OCI-M2 (cell line): Measurements from ENCODE around the gene TMEM203.
"Not testable (repeated sequence)": the region's sequence is repeated elsewhere in the genome, so short reads cannot be mapped to it uniquely, and the experiment has no call there.

Experiments used
- DNase-seq: peaks from one replicate; lab custom pipeline; 2025; ENCODE audit not compliant: unreplicated experiment; lab: John Stamatoyannopoulos, UW

Gene TMEM203, protein sequence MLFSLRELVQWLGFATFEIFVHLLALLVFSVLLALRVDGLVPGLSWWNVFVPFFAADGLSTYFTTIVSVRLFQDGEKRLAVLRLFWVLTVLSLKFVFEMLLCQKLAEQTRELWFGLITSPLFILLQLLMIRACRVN

DNA sequence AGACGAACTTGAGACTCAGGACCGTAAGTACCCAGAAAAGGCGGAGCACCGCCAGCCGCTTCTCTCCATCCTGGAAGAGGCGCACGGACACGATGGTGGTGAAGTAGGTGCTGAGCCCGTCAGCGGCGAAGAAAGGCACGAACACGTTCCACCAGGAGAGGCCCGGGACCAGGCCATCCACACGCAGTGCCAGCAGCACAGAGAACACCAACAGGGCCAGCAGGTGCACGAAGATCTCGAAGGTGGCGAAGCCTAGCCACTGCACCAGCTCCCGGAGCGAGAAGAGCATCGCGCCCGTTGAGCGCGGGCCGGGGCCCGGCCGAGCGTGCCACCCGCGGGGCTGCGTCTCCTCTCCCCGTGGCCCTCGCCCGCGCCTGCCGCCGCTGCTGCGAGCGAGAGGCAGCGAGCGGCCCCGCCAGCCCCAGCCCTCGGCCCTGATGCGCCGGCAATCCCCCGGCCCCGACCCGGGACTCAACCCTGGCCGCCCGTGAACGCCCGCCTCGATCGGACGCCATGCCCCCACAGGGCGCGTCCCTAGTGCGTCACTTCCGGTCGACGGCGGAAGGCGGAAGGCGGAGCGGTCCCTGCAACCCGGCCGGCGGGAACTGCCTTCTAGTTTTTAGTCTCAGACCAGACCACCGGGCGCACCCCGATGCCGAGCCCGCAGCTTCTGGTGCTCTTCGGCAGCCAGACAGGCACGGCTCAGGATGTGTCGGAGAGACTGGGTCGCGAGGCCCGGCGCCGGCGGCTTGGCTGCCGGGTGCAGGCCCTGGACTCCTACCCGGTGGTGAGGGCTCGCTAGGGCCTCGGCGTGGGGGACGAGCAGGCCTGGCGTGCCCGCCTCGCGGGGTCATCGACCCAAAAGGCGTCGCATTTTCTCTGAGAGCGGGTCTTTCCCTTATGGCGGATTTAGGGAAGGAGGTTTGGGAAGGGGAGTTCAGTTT is at the start of gene TMEM203, which contains the start of gene NDOR1:
Gene TMEM203 (minus strand): TSS at position 523 of the 944 bp plus-strand sequence. CDS start 234 bp downstream, at position 289.
Gene NDOR1 (plus strand): TSS at position 575 of the 944 bp plus-strand sequence. CDS start 78 bp downstream, at position 653.
- DNase-seq, result no peak

DNA sequence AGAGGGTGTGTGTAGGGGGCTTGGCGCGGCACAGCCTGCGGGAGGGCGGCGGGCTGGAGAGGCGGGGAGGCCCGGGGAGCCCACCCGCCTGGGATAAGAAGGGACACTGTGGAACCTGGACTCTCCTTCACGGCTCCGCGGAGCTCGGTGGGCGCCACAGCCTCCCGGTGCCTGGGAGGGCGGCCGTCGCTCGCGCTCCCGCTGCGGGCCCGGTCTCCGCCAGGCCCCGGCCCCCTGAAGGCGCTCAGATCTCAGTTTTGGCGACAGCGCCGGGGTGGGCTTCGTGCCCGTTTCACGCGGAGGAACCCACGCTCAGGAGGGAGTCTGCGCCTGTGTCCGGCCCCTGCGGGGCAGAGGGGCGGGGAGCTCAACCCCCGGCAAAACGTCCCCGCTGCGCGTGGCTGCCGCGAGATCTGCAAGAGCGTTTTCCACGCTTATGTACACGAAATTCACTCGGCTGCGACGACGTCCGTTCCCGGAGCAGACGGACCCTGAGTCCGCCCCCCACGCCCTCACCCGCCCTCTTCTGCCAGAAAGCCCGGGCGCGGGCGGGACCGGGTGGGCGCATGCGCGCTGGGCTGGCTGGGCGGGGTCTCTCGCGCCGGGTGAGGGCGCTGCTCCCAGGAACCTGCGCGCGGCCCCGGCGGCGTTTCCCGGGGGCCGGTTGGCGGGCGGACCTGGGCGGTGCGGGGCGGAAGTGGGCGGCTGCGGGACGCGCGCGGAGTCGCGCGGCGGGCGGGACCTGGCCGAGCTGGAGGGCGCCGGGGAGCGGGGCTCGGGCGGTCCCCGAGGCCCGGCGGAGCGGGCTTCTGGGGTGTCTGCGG is 49.4 kb upstream of the TMEM203 start, which contains the start of gene NELFB:
Gene NELFB (plus strand): TSS at position 704 of the 824 bp plus-strand sequence.
- peak; percentile 21 for DNase-seq

DNA sequence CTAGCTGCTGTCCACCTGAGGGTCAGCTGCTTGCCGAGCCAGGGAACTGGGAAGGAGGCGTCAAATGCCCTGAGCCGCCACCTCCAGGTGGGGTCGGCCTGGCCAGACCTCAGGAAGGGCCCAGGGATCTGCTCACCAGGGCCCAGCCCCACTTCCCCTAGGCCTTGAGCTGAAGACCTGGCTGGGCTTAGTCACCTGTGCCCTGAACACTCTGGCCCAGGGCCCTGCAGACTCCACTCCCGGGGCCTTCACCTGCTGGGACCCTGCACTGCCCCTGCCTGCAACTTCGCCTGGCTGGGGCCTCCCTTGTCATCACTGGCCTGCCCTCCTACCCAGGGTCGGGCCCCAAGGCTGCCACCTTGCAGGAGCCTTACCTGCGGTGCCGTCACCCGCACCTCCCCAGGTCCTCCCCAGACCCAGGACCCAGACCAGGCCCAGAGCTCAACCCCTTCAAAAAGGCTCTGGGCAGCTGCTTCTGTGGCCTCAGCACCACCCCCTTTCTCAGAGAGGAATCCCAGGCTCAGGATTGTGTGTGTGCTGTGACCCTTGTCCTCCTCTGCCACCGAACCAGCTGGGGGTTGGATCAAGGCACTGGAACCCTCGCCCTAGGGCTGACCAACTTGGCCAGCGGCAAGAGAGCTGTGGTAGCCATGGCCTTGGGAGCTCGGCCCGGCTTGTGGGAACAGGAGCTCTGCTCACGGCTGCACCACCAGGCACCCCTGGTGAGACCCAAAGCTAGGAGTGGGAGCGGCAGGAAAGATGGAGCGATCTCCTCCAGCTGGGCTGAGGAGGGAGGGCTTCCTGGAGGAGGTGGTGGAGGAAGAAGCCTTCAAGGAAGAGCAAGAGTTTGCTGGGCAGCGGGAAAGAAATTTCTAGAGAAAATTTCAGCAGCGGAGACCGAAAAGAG is 48.5 kb upstream of the TMEM203 start:
- no peak for DNase-seq

DNA sequence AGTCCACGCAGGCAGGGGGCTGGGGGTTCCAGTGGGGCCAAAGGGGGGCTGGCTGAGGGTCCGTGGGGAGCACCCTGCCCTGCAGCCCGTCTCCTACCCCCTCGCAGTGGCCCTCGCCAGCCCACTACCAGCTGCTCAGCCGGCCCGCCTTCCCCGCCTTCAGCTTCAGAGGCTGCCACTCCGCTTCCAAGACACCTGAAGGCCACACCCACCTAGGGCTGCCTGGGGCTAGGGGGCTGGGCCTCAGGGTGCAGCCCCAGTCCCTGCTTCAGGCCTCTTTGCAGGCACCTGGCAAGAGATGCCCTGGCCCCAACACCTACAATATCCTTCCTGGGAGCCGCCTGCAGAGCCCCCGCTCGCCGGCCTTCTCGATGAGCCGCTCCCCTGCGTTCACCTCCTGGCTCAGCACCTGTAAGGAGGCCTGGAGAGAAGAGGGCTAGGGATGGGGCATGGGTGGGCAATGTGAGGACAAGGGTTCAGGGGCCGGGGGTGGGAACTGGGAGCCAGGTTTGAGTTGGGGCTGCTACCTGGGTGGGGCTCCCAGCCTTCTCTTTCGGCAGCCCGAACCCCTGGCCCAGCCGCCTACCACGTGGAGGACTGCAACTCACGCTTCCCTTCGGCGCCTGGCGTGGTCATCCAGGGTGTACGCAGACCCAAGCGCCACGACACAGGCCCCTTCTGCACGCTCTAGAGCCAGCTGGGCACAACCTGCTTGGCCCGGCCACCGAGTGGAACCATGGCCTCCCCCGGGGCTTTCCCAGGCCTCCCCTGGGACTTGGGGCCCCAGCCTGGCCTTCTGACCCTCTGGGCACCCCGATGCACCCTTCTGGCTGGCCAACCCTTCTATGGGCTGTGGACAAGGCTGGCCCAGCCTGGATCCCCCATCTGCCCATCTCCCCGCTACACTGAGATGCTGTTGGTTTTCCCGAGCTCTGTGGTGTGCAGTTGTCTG is 47.4 kb upstream of the TMEM203 start:
- no peak for DNase-seq

DNA sequence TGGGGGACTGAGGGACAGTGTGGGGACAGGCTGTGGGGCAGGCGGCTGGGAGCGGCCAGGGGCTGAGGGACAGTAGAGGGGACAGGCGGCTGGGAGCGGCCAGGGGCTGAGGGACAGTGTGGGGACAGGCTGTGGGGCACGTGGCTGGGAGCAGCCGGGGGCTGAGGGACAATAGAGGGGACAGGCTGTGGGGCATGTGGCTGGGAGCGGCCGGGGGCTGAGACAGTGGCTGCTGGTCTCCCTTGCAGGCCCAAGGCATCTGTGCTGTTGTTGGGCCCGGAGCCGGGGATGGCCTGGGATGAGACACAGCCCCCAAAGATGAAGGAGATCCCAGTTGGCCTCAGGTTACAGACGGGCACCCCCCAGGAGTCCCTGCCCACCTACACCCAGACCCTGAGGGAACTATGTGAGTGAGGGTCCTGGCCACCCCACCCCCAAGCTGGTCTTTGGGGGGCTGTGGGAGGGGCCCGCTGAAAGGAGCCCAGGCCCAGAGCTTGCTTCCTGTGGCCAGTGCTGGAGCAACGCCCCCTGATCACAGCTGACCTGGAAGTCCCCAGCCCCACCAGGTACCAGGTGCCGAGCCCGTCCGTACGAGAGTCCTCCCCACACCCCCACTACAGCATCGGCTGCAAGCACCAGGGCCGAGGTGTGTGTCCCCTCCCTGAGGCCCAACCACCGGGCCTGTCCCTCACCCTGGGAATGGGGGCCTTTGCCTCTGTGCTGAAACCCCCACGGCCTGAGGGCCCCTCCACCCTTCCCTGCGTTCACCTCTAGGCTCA is 46.2 kb upstream of the TMEM203 start:
- no peak for DNase-seq

DNA sequence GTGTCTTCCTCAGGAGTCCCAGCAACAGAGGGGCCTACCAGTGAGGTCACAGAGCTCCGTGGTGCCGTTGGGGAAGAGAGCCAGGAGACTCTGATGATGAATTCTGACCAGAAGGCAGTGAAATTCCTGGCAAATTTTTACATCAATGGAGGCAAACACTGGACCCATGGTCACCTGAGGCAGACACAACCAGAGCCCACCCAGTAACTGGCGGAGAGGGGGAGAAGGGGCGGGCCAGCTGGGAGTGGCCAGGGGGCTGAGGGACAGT is 45.7 kb upstream of the TMEM203 start, which contains the start of gene STPG3:
Gene STPG3 (plus strand): TSS at position 93 of the 268 bp plus-strand sequence. CDS start 1 bp downstream, at position 94.
- DNase-seq, result no peak

DNA sequence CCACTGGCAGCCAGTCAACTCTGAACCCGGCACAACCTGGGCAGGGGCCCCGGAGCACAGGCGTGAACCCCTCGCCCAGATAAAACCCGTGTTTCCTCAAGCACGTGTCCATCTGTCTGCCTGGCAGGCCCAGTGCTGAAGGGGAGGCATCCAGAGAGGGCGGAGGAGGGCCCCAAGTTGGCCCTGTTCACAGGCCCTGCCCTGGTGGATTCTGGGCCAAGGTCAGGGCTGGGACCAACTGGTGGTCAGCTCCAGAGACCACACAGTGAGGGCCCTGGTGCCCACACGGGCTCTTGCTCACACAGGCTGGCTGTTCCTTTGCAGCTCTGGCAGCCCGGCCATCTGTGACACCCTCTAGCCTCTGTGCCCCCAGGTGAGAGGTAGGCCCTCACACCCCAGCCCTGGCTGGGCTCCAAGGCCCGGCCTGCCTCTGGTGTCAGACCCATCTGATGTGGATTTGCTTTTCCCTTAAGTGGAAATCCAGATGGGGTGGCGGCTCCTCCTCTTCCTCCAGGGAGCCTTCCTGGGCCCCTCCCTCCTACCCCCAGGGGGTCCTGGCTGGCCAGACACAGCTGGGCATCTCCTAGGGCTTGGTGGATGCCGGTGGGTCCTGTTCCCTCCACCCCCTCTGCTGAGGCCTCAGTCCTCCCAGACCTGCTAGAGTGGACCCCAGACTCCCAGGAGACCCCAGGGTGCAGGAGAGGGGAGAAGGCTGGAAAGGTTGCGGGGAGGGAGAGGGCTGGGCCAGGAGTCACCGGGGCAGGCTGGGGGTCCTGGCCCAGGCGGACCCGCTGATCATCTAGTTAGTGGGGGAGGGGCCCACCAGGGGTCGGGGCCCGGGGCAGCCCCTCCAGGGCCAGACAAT is 45.1 kb upstream of the TMEM203 start:
- DNase-seq, result no peak

DNA sequence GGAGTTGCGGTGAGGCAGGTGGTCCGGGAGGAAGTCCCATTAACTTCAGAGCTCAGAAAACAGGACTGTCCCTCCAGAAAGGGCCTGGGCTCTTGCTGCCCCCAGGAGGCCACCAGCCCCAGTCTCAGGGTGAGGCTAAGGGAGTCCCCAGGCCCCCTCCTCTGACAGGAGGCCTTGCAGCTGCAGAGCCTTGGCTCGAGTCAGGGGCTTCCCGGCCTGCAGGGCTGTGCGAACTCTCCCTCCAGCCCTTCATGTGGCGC is 42.4 kb upstream of the TMEM203 start:
- no peak for DNase-seq

DNA sequence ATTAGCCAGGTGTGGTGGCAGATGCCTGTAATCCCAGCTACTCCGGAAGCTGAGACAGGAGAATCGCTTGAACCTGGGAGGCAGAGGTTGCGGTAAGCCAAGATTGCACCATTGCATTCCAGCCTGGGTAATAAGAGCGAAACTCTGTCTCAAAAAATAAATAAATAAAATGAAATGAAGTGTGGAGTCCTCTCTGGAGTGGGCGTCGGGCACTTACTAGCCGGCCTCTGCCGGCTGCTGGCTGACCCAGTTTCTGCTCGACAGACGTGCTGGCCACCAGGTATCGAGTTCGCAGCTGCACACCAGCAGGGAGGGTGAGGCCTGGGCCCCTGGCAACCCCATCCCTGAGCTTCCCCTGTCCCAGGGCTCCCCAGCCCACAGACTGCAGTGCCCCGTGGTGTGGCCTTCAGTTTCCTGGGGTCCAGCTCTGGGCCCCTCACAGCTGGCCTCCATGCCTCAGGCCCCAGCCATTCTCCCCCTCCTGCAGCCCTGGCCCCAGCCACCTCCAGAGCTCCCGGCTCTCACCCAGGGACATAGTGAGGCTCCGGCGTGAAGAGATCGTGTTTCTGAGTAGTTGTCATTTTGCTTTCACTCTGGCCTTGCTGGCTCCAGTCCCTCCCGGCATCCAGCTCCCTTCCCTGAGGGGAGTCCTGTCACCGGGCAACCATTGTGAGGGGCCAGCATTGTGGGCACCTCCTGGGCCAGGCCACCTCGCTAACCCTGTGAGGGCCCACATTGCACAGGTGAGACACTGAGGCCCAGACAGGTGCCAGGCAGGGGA is 41.9 kb upstream of the TMEM203 start:
- no peak for DNase-seq

DNA sequence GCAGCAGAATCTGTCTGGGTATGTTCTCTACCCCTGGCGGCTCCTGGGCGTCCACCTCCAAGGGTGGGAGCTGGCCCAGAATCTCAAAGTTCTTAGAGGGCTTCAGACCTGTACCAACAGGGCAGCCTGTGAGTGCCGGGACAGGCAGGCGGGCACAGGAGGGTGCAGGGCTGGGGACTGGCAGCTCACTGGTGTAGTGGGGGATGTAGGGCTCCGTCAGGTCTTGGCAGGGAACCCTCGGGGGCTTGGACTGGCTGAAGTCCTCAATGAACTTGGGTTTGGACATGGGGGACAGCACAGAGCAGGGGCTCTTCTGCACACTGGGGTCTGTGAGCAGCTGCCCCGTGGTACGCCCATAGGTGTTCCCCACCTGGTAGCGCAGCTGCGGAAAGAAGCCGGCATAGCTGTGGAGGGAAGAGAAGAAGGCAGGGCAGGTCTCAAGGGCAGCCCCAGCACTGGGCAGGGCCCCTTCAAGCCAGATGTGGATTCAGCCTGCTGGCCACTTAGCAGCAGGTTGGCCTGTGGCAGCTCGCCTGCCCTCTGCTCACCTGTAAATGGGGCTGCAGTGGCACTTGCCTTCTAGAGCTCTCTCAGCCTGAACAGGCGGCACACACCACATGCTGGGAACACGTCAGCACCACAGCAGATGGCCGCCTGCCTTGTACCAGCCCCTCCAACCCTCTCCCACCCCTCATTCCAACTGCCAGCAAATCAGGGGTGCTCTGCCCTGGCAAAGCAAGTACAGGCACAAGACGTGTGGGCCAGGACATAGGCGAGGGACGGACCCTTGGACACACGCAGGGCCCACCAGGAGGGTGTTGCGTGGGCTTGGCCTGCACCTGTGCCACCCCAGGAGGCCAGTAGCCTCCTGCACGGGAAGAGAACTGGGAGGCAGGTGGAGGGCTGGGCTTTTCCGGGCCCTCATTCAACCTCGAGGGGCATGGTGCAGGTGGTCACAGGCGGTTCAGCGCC is 40.3 kb upstream of the TMEM203 start:
- DNase-seq, result no peak

DNA sequence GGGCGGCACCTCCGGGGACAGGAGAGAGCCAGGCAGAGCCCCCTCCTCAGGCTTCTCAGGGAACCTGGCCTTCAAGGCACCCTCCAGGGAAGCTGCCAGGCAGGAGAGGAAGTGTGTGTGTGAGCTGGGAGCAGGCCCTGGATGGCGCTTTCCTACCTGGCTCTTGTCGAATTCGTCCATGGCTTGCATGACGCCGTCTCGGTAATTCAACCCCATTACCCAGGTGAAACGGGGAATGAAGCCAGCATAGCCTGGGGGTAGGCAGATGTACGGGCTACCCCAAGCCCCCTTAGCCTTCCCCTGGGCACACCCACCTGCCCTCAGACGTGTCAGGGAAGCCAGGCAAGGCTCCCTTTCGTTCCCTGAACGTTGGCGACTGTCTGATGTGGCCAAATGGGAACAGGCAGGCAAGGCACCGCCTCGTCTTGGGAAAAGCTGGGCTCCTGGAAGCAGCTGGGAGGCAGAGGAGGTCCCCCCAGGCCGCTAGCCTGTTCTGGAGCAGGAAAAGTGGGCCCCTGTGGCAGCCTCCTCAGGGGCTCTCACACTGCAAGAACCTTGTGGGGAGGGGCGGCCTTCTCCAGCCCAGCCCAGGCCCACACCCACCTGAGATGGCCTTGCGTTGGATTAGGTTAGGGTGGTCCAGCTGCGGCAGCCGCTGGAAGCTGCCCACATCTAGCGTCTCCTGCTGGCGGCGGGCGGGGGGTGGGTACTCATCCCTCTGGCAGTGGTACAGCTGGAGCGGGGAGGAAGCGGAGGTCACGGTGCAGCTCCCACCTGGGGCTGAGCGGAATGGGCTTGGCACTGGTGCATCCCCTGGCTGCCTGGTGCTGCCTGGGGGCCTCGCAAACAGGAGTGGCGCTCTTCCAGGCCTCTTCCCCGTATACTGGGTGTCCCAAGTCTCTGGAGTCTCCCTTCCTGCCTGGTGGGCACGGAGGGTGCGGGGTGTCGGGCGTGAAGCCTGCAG is 39.3 kb upstream of the TMEM203 start:
- DNase-seq, result no peak

DNA sequence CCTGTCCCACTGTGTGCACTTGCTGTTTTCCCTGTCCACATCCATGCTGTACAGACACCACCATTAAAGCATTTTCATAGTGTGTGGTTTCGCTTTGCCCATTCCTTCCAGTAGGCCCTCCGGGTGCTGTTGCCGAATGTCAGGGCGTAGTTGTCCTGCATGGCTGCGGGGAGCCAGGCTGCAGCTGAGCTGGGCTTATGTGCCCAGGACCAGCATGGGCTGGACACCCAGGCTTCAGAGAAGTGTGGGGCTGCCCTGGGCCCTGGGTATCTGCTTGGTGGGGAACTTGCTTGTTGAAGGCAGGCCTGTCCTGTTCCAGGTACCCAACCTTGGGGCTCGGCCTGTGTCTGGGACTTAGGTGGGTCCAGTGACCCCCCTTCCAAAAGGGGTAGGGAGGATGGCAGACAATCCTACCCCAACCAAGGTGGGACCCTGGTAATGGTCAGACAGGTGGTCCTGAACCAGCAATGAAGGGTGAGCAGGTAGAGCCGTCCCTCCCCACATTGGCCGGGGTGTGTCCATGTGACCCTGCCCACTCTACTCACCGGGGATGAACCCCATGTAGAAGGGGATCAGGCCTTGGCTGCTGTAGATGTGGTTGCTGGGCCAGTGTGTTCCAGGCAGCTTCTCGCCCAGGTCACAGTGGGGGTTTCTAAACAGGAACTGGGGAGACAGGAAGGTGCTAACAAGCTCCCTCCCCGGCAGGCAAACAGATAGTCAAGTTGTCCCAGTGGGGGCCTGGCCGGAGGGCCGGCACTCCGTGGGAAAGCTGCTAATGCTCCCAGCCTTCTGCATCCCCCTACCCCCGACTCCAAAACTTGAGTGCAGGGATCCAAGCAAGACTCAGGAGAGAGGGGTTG is 38.4 kb upstream of the TMEM203 start:
- peak; percentile 2 for DNase-seq

DNA sequence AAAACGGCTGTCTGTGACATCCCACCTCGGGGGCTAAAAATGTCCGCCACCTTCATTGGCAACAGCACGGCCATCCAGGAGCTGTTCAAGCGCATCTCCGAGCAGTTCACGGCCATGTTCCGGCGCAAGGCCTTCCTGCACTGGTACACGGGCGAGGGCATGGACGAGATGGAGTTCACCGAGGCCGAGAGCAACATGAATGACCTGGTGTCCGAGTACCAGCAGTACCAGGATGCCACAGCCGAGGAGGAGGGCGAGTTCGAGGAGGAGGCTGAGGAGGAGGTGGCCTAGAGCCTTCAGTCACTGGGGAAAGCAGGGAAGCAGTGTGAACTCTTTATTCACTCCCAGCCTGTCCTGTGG is 37.8 kb upstream of the TMEM203 start:
- not testable (repeated sequence) for DNase-seq
